NCI-H146 (cell line): Measurements from ENCODE around the gene GABRD.
"Not testable (repeated sequence)": the region's sequence is repeated elsewhere in the genome, so short reads cannot be mapped to it uniquely, and the experiment has no call there.

Experiments
- DNase-seq: peaks from one replicate; lab custom pipeline; 2025; lab: John Stamatoyannopoulos, UW

GABRD gene, protein sequence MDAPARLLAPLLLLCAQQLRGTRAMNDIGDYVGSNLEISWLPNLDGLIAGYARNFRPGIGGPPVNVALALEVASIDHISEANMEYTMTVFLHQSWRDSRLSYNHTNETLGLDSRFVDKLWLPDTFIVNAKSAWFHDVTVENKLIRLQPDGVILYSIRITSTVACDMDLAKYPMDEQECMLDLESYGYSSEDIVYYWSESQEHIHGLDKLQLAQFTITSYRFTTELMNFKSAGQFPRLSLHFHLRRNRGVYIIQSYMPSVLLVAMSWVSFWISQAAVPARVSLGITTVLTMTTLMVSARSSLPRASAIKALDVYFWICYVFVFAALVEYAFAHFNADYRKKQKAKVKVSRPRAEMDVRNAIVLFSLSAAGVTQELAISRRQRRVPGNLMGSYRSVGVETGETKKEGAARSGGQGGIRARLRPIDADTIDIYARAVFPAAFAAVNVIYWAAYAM

DNA sequence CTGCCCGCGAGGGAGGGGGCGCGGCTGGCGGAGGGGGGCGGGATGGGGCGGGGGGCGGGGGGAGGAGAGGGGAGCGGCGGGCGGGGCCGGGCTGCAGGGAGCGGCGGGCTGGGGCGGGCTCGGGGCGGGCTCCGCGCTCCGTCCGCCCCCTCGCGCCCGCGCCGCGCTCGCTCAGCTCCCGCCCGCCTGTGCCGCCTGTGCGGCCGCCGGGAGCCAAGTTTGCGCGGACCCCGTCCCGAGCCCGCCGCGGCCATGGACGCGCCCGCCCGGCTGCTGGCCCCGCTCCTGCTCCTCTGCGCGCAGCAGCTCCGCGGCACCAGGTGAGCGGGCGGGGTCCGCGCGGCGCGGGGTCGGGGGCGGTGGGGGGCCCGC, at the start of gene GABRD:
Gene GABRD (plus strand): TSS at position 174 of the 372 bp plus-strand sequence. CDS start 79 bp downstream, at position 253.
- DNase-seq, result no peak

GRCh38 chr1:1969505-1969900, 49.6 kb upstream of the GABRD start:
- DNase-seq, result no peak

- no peak for DNase-seq
Observed at GRCh38 chr1:1969953-1970716, 49.0 kb upstream of the GABRD start.

- no peak for DNase-seq
Observed at GRCh38 chr1:1971017-1971416, 48.1 kb upstream of the GABRD start.

- DNase-seq, result no peak
Observed at GRCh38 chr1:1971688-1972087, 47.5 kb upstream of the GABRD start.

DNA sequence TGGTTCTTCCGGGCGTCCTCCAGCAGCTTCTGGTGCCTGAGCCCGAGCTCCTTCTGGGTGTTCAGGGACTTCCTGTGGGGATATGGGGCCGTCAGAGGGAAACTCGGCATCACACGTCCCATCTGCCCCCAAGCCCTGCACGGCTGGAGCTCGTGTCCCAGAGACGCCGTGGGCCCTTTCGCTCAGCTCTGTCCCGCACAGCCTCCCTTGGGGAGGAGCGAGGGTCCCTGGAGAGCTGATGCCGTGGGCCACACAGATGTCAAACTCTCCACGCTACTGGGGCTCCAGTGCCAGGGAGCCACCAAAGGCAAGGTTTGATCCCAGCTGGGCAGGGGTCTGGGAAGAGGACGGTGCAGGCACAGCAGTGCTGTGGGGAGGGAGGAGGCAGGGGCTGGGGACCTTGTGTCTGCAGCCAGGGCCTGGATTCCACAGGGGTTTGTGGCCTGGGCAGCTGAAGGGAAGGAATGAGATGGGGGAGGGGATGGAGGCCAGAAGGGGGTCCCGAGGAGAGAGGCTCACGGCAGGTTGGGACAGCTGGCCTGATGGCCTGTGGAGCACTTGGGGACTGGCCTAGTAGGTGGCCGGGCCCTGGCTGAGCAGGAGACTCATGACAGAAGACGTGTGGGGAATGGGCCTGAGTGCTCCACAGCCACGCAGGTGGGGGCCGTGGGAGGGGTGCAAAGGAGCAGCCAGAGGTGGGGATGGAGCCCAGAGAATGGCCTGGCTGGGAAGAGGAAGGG, 46.0 kb upstream of the GABRD start:
- DNase-seq, result no peak

GRCh38 chr1:1973716-1974642, 45.2 kb upstream of the GABRD start:
- no peak for DNase-seq

DNA sequence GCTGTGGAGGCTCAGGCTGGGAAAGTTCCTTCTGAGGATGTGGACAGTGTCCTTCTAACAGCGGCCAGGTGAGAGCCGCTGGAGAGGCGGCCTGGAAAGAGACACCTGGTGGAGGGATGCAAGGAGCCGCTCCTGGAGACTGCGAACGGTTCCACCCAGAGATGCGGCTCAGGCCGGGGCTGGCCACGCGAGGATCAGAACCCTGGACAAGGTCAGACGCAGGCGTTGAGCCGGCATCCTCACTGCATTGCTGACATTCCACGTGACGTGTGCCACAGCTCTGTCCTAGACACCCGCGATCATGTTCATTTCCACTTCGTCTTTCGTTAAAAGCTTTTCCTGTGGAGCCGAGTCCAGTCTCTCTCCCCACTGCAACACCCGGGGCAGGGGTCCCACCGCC, 44.3 kb upstream of the GABRD start:
- DNase-seq, result no peak

DNA sequence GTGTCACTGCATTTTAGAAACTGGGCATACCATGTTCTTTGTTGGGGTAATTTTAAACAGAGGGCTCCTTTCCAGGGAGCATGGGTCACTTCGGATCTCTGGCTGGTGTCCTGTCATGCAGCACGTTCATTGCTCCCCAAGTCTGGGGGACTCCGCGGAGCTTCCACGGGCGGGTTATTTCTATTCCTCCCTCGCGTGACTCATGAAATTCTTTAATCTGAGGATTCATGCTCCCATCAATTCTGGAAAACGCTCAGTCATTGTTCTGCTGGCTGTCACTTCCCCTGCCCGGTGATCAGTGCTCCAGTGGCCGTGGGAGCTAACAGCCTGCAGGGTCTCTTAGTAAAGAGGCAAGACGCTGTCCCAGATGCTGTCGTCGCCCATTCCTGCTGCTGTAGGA, 43.6 kb upstream of the GABRD start:
- no peak for DNase-seq

DNA sequence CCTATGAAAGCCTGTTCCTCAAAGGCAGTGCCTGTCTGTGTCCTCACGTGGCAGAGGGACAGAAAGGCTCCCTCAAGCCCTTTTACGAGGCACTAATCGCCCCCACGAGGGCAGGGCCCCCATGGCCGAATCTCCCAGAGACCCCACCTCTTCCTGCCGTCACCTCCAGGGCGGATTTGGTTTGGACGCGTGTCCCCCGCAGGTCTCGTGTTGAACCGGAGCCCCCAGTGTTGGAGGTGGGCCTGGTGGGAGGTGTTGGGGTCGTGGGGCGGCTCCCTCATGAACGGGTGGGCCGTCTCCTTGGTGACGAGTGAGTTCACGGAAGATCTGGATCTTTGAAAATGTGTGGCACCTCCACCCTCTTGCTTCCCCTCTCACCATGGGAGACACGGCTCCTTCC, 43.1 kb upstream of the GABRD start:
- no peak for DNase-seq

GRCh38 chr1:1978108-1978507, 41.0 kb upstream of the GABRD start:
- no peak for DNase-seq

DNA sequence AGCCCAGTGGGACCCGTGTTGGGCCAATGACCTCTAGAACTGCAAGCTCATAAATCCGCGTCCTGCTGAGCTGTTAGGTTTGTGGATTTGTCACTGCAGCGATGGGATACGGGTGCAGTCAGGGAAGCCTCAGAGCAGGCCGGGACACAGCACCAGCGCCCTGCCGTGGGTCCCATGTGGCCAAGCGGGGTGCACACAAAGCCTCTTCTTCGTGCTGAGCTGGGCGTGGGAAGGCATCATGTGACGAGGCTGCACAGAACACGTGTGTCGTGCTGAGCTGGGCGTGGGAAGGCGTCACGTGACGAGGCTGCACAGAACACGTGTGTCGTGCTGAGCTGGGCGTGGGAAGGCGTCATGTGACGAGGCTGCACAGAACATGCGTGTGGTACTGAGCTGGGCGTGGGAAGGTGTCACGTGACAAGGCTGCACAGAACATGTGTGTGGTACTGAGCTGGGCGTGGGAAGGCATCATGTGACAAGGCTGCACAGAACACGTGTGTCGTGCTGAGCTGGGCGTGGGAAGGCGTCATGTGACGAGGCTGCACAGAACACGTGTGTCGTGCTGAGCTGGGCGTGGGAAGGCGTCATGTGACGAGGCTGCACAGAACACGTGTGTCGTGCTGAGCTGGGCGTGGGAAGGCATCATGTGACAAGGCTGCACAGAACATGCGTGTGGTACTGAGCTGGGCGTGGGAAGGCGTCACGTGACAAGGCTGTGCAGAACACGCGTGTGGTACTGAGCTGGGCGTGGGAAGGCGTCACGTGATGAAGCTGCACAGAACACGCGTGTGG, 40.3 kb upstream of the GABRD start:
- DNase-seq, result not testable (repeated sequence)

DNA sequence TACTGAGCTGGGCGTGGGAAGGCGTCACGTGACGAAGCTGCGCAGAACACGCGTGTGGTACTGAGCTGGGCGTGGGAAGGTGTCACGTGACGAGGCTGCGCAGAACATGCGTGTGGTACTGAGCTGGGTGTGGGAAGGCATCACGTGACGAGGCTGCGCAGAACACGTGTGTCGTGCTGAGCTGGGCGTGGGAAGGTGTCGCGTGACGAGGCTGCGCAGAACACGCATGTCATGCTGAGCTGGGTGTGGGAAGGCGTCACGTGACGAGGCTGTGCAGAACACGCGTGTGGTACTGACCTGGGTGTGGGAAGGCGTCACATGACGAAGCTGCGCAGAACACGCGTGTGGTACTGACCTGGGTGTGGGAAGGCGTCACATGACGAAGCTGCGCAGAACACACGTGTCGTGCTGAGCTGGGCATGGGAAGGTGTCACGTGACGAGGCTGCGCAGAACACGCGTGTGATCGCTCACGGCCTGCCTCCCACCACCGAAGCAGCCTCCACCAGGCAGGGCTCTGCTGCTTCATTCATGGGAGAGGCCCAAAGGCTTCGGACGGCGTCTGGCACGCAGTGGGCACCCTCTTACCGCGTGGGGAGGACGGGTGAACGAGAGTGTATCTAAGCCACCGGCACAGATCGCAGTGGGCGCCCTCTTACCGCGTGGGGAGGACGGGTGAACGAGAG, 39.5 kb upstream of the GABRD start:
- no peak for DNase-seq

DNA sequence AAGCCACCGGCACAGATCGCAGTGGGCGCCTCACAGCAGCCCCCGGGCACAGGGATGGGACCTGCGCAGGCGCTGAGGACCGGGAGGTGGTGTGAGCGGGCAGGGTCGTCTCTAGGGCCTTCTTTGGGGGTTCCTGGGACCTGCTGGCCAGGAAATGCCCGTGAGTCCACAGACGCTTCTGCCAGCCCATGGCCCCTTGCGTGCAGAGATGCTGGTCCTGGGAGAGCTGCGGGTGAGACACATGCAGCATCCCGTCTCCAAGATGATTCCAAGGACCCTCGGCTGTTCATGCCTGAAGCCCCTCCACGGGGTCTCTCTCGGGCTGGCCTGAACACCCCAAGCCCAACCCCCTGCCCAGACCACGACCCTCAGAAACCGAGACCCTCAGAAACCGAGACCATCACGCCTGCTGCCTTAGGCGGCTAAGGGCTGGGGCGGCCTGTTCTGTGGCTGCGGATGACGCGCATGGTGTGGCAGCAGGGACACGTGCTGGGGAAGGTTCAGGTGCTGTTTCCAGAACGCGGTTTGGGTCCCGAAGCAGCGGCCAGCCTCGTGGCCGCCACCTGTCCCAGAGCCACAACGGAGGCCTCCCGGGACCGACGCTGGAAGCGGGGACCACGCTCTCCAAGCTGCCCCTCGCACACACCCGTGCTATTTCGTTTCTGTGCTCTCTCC, 38.5 kb upstream of the GABRD start:
- DNase-seq, result no peak

DNA sequence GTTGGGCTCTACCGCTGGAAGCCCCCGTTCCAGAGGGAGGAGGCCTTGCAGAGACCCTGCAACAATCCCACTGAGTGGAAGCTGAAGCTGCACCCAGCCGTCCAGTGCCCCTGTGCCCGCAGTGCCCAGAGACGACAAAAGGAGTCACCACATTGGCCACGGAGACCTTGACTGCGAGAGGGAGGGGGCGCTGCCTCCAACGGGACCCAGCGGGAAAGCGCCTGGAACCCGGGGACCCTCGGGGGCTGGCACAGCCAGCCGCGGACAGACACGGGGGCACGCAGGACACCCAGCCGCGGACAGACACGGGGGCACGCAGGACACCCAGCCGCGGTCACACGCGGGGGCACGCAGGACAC, 38.0 kb upstream of the GABRD start:
- no peak for DNase-seq

GRCh38 chr1:1981631-1982327, 37.4 kb upstream of the GABRD start:
- DNase-seq, result not testable (repeated sequence)

DNA sequence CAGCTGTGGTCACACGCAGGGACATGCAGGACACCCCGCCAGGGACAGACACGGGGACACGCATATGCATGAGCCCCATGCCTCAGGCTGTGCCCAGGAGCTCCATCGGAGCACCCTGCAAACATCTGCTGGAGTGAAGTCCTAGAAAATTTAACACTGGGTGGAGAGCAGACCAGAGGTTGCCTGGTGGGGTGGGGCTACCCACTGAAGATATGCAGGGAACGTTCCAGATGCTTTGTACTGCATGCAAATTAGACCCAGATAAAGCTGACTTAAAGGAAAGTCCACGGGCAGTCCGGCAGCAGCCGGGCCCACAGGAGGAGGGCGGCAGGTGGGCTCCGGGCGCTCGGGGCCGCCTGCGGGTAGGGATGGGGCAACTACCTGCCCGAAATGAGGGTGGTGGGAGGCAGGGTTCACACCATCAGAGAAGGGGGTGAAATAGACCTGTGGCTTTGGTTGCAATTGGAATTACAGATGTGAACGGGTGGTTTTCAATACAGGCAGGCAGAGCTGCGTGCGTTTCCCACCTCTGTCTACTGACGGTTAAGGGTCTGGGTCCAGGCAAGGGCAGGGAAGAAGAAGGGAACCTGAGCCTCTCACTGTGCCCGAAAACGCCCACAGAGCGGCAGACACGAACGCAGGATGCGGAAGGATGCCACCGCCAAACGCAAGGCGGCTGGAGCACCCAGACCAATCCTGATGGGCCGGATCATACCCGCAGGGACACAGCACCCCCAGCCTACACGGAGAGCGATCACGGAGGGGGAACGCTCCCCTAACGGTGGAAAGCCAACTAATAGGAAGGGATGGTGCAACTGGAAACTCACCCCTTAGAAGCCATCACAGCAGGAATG, 36.5 kb upstream of the GABRD start:
- no peak for DNase-seq

GRCh38 chr1:1984560-1985070, 34.5 kb upstream of the GABRD start:
- no peak for DNase-seq
